ENCODE data around the gene C6orf47.

The C6orf47 gene

DNA sequence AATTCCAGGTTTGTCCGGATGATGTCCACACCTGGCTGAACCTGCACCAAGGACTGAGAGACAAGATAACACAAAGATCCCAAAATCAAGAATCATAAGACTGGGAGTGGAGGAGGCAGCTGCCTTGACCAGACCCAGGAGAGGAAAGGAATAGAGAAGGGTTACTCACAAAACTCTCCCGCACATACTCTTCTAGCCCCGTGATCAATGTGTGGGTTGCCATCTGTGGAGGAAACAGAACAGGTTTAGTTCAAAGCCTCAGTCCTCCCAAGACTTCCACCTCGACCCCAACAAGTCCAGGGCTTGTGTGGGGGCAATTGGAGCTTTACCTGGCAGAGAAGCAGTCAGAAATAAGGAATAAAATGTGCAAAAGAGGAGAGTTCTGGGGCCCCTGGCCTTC lies 19.2 kb downstream of the C6orf47 start:
- no peak overlapping the region for H2AFZ ChIP-seq (ENCODE audit: low read depth, low read length)
- H3K4me1 ChIP-seq (ENCODE audit: low read length) = no peaks in the 10 kb centered on the region
- H3K36me3 ChIP-seq (replicated peaks; ENCODE audit: low read depth, low read length) = peaks cover 14% of the 10 kb centered on the region
- H3K9me3 ChIP-seq (ENCODE audit: insufficient read depth, low read length) = no peaks in the 10 kb centered on the region
- no peak overlapping the region for H3K9ac ChIP-seq (ENCODE audit: low read length)
- no peak overlapping the region for H3K4me2 ChIP-seq (ENCODE audit: low read length)
- H3K27me3 ChIP-seq (ENCODE audit: low read depth, low read length) = no peaks in the 10 kb centered on the region
- no peak overlapping the region for H3K27ac ChIP-seq (ENCODE audit: low read length)
- H4K20me1 ChIP-seq (ENCODE audit: insufficient read depth, low read length) = no peaks in the 10 kb centered on the region
- H3K4me3 ChIP-seq (ENCODE audit: low read length) = no peak overlapping the region
- TF ChIP-seq, protein P1, sequence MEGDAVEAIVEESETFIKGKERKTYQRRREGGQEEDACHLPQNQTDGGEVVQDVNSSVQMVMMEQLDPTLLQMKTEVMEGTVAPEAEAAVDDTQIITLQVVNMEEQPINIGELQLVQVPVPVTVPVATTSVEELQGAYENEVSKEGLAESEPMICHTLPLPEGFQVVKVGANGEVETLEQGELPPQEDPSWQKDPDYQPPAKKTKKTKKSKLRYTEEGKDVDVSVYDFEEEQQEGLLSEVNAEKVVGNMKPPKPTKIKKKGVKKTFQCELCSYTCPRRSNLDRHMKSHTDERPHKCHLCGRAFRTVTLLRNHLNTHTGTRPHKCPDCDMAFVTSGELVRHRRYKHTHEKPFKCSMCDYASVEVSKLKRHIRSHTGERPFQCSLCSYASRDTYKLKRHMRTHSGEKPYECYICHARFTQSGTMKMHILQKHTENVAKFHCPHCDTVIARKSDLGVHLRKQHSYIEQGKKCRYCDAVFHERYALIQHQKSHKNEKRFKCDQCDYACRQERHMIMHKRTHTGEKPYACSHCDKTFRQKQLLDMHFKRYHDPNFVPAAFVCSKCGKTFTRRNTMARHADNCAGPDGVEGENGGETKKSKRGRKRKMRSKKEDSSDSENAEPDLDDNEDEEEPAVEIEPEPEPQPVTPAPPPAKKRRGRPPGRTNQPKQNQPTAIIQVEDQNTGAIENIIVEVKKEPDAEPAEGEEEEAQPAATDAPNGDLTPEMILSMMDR (IDR thresholded peaks at IDR 0.05; ENCODE audit: low read depth, low read length) = no peak
- TF ChIP-seq EZH2phosphoT487 (IDR thresholded peaks at IDR 0.05; ENCODE audit: low read depth) = no peak
- no peaks in the 10 kb centered on the region for H3K79me2 ChIP-seq (ENCODE audit: low read length)

DNA sequence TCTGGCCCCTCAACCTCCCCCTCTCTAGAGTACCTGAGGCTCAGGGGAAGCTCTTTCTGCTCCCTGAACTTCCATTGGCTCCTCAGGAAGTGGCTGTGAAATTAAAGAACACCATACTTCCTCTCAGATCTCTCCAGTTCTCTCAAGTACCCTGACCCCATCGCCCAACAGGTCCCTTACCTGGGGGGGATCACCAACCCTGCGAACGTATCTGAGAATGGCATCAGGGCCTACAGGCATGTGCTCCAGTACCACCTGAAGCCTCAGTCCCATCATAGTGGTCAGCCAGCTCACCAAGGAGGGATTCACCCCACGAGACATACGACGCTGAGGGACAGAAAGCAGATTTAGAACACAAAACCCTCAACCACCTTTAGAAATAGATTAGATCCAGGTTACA lies 20.0 kb downstream of the C6orf47 start:
- Histone ChIP-seq H3K36me3 (replicated peaks; ENCODE audit: low read depth, low read length) (peaks cover 18% of the 10 kb centered on the region), H3K27me3 (ENCODE audit: low read depth, low read length) (no peaks in the 10 kb centered on the region), H3K79me2 (ENCODE audit: low read length) (no peaks in the 10 kb centered on the region), H4K20me1 (ENCODE audit: insufficient read depth, low read length) (no peaks in the 10 kb centered on the region), H3K4me1 (ENCODE audit: low read length) (no peaks in the 10 kb centered on the region), H3K9ac (ENCODE audit: low read length) (no peak overlapping the region), H3K4me3 (ENCODE audit: low read length) (no peak overlapping the region), H2AFZ (ENCODE audit: low read depth, low read length) (no peak overlapping the region), H3K4me2 (ENCODE audit: low read length) (no peak overlapping the region), H3K27ac (ENCODE audit: low read length) (no peak overlapping the region), H3K9me3 (ENCODE audit: insufficient read depth, low read length) (no peaks in the 10 kb centered on the region)
- no peak for TF ChIP-seq EZH2phosphoT487 (IDR thresholded peaks at IDR 0.05; ENCODE audit: low read depth)
- TF ChIP-seq, protein P1 (IDR thresholded peaks at IDR 0.05; ENCODE audit: low read depth, low read length) = no peak

DNA sequence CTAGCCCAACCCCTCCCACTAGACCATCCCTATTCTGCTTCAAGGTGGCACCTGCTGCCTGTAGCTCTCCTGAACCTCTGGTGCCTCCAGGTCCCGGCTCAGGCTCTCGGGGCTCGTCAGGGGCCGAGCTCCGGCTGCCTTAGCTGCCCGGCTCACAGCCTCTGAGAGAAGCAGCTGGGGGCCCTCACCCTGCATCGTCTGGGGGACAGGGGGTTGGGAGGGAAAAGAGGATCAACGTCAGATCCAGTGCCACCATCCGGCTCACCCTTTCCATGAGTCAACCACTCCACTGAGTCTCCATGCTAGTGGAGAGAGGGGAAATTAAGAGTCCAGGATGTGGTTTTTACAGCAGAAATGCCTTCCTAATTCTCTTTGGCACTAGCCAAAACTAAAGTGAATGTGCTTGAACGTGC lies 21.1 kb downstream of the C6orf47 start:
- H3K27ac ChIP-seq (ENCODE audit: low read length) = no peak overlapping the region
- peaks cover 19% of the 10 kb centered on the region for H3K36me3 ChIP-seq (replicated peaks; ENCODE audit: low read depth, low read length)
- H3K4me2 ChIP-seq (ENCODE audit: low read length) = no peak overlapping the region
- no peak overlapping the region for H2AFZ ChIP-seq (ENCODE audit: low read depth, low read length)
- H3K9ac ChIP-seq (ENCODE audit: low read length) = no peak overlapping the region
- H3K27me3 ChIP-seq (ENCODE audit: low read depth, low read length) = no peaks in the 10 kb centered on the region
- H3K4me3 ChIP-seq (ENCODE audit: low read length) = no peak overlapping the region
- H4K20me1 ChIP-seq (ENCODE audit: insufficient read depth, low read length) = no peaks in the 10 kb centered on the region
- H3K4me1 ChIP-seq (ENCODE audit: low read length) = no peaks in the 10 kb centered on the region
- H3K79me2 ChIP-seq (ENCODE audit: low read length) = no peaks in the 10 kb centered on the region
- H3K9me3 ChIP-seq (ENCODE audit: insufficient read depth, low read length) = no peaks in the 10 kb centered on the region
- TF ChIP-seq EZH2phosphoT487 (IDR thresholded peaks at IDR 0.05; ENCODE audit: low read depth) = no peak
- TF ChIP-seq, protein P1 (IDR thresholded peaks at IDR 0.05; ENCODE audit: low read depth, low read length) = no peak

DNA sequence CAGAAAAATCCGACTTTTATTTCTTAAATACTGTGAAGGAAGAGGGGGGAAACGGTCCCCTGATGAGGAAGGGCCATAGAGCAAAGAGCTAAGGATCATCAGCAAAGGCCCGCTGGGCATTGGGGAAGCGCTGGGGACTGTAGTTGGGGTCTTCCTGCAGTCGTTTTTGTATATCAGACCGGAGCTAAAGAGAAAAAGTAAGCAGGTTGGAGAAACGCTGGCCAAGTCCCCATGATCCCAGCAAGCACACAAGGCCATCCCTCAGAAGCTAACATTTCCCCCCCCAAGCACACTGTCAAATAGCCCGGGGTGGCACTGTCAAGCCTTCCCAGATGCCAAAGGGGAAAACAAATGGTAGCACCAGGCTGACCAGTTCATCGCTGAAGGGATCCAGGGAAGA lies 21.5 kb downstream of the C6orf47 start:
- H4K20me1 ChIP-seq (ENCODE audit: insufficient read depth, low read length) = no peaks in the 10 kb centered on the region
- no peak overlapping the region for H3K4me2 ChIP-seq (ENCODE audit: low read length)
- H3K27me3 ChIP-seq (ENCODE audit: low read depth, low read length) = no peaks in the 10 kb centered on the region
- peaks cover 19% of the 10 kb centered on the region for H3K36me3 ChIP-seq (replicated peaks; ENCODE audit: low read depth, low read length)
- H3K4me1 ChIP-seq (ENCODE audit: low read length) = no peaks in the 10 kb centered on the region
- H3K9me3 ChIP-seq (ENCODE audit: insufficient read depth, low read length) = no peaks in the 10 kb centered on the region
- H3K79me2 ChIP-seq (ENCODE audit: low read length) = no peaks in the 10 kb centered on the region
- TF ChIP-seq EZH2phosphoT487 (IDR thresholded peaks at IDR 0.05; ENCODE audit: low read depth) = no peak
- TF ChIP-seq, protein P1 (IDR thresholded peaks at IDR 0.05; ENCODE audit: low read depth, low read length) = no peak
- no peak overlapping the region for H3K4me3 ChIP-seq (ENCODE audit: low read length)
- H3K27ac ChIP-seq (ENCODE audit: low read length) = no peak overlapping the region
- no peak overlapping the region for H3K9ac ChIP-seq (ENCODE audit: low read length)
- no peak overlapping the region for H2AFZ ChIP-seq (ENCODE audit: low read depth, low read length)
